Measurements from ENCODE around the gene DUOX1.
"Not testable (repeated sequence)": the region's sequence is repeated elsewhere in the genome, so short reads cannot be mapped to it uniquely, and the experiment has no call there.

DUOX1 gene

GRCh38 chr15:45129651-45130129, at the start of gene DUOX1, which contains the start of gene DUOXA1:
TSS of gene DUOX1 (plus strand) at chr15:45129994. CDS start at chr15:45131967, 1,973 bp downstream.
TSS of gene DUOXA1 (minus strand) at chr15:45129879. CDS start at chr15:45123014, 6,865 bp downstream.
- DNase-seq (ENCODE audit: low spot score): no peak

- not testable (repeated sequence) for DNase-seq (ENCODE audit: low spot score)
Measured at GRCh38 chr15:45080593-45080992, 49.2 kb upstream of the DUOX1 start.

GRCh38 chr15:45082412-45082811, 47.4 kb upstream of the DUOX1 start:
- DNase-seq (ENCODE audit: low spot score): not testable (repeated sequence)

- no peak for DNase-seq (ENCODE audit: low spot score)
Measured at GRCh38 chr15:45083223-45083622, 46.6 kb upstream of the DUOX1 start.

GRCh38 chr15:45084163-45084562, 45.6 kb upstream of the DUOX1 start:
- DNase-seq (ENCODE audit: low spot score): no peak

GRCh38 chr15:45087513-45087912, 42.3 kb upstream of the DUOX1 start:
- no peak for DNase-seq (ENCODE audit: low spot score)

GRCh38 chr15:45088801-45089711, 40.7 kb upstream of the DUOX1 start:
- DNase-seq (ENCODE audit: low spot score): no peak

GRCh38 chr15:45089712-45090373, 40.0 kb upstream of the DUOX1 start:
- DNase-seq (ENCODE audit: low spot score): no peak

- DNase-seq (ENCODE audit: low spot score): no peak
Measured at GRCh38 chr15:45091161-45091560, 38.6 kb upstream of the DUOX1 start.

- no peak for DNase-seq (ENCODE audit: low spot score)
Measured at GRCh38 chr15:45091576-45091975, 38.2 kb upstream of the DUOX1 start.

GRCh38 chr15:45093013-45093412, 36.8 kb upstream of the DUOX1 start:
- no peak for DNase-seq (ENCODE audit: low spot score)

- no peak for DNase-seq (ENCODE audit: low spot score)
Measured at GRCh38 chr15:45093622-45094357, 36.0 kb upstream of the DUOX1 start.

GRCh38 chr15:45094358-45094730, 35.5 kb upstream of the DUOX1 start:
- DNase-seq (ENCODE audit: low spot score): no peak

- no peak for DNase-seq (ENCODE audit: low spot score)
Measured at GRCh38 chr15:45095661-45096060, 34.1 kb upstream of the DUOX1 start.

- DNase-seq (ENCODE audit: low spot score): no peak
Measured at GRCh38 chr15:45097466-45097865, 32.3 kb upstream of the DUOX1 start.

- DNase-seq (ENCODE audit: low spot score): no peak
Measured at GRCh38 chr15:45099549-45100165, 30.1 kb upstream of the DUOX1 start.

- DNase-seq (ENCODE audit: low spot score): no peak
Measured at GRCh38 chr15:45100884-45101625, 28.7 kb upstream of the DUOX1 start.

- DNase-seq (ENCODE audit: low spot score): no peak
Measured at GRCh38 chr15:45101749-45102148, 28.0 kb upstream of the DUOX1 start.

GRCh38 chr15:45102226-45102625, 27.6 kb upstream of the DUOX1 start:
- no peak for DNase-seq (ENCODE audit: low spot score)

- DNase-seq (ENCODE audit: low spot score): not testable (repeated sequence)
Measured at GRCh38 chr15:45104170-45104569, 25.6 kb upstream of the DUOX1 start.

GRCh38 chr15:45105586-45105985, 24.2 kb upstream of the DUOX1 start:
- no peak for DNase-seq (ENCODE audit: low spot score)
